Keratinocyte (primary cell): ENCODE measurements around the gene DDX49. TPM values are rescaled to one million over a fixed set of nuclear protein-coding genes. Genes with fewer than 3 reads are reported as not detected.

ENCODE experiments used
- DNase-seq: peaks from one replicate; pipeline ENCODE4 v3.0.0-alpha.2; 2011; ENCODE audit warnings: low read depth, missing footprints, low spot score
- FAIRE-seq: peaks from 2 replicates; lab custom pipeline; 2011; peaks lifted over from hg19 to GRCh38; lab: Jason Lieb, UNC
- H2AFZ ChIP-seq: 2 replicates; pipeline ENCODE4 v1.6.0; 2012; ENCODE audit warnings: low read length, control low read depth, inconsistent platforms; ENCODE audit not compliant: control insufficient read depth
- H3K27ac ChIP-seq: 2 replicates; pipeline ENCODE4 v1.5.1; 2011; ENCODE audit warnings: low read length; ENCODE audit not compliant: control insufficient read depth, insufficient read depth
- H3K27me3 ChIP-seq: 3 replicates; pipeline ENCODE4 v1.6.0; 2011; ENCODE audit warnings: low read length; ENCODE audit not compliant: control insufficient read depth, insufficient read depth; ENCODE audit errors: extremely low read depth
- H3K36me3 ChIP-seq, 2 experiments: 2 replicates in 1 of 2; 3 replicates in 1 of 2; pipeline ENCODE4 v1.5.1; 2011; ENCODE audit warnings: low read length in 2 of 2, mild to moderate bottlenecking in 1 of 2; ENCODE audit not compliant: control insufficient read depth in 2 of 2, insufficient read depth in 2 of 2; ENCODE audit errors: extremely low read depth in 1 of 2
- H3K4me1 ChIP-seq: 3 replicates; pipeline ENCODE4 v1.5.1; 2011; ENCODE audit warnings: low read length; ENCODE audit not compliant: control insufficient read depth, insufficient read depth; ENCODE audit errors: extremely low read depth
- H3K4me2 ChIP-seq: 3 replicates; pipeline ENCODE4 v1.6.0; 2011; ENCODE audit warnings: low read depth, low read length; ENCODE audit not compliant: control insufficient read depth, insufficient read depth; ENCODE audit errors: extremely low read depth
- H3K4me3 ChIP-seq, 3 experiments: fragments of 200-600 bp in 1 of 3; sonication (generic) in 1 of 3; 2 replicates in 2 of 3; 3 replicates in 1 of 3; pipeline ENCODE4 v1.5.1; 2011 to 2016; ENCODE audit warnings: low read length in 3 of 3, mild to moderate bottlenecking in 3 of 3, control low read depth in 2 of 3, inconsistent platforms in 1 of 3, low read depth in 1 of 3, mixed read lengths in 1 of 3, mixed run types in 1 of 3, moderate library complexity in 1 of 3; ENCODE audit not compliant: control insufficient read depth in 2 of 3, insufficient read depth in 2 of 3; ENCODE audit errors: extremely low read depth in 1 of 3
- H3K79me2 ChIP-seq: 2 replicates; pipeline ENCODE4 v1.6.0; 2012; ENCODE audit warnings: low read length; ENCODE audit not compliant: control insufficient read depth, insufficient read depth
- H3K9ac ChIP-seq: 3 replicates; pipeline ENCODE4 v1.6.0; 2011; ENCODE audit warnings: low read length; ENCODE audit not compliant: control insufficient read depth, insufficient read depth; ENCODE audit errors: extremely low read depth
- H3K9me1 ChIP-seq: 3 replicates; pipeline ENCODE4 v1.6.0; 2011; ENCODE audit warnings: low read length; ENCODE audit not compliant: control insufficient read depth, insufficient read depth; ENCODE audit errors: extremely low read depth
- H3K9me3 ChIP-seq: 2 replicates; pipeline ENCODE4 v1.5.1; 2012; ENCODE audit warnings: low read depth, low read length; ENCODE audit not compliant: control insufficient read depth
- H4K20me1 ChIP-seq: 3 replicates; pipeline ENCODE4 v1.6.0; 2011; ENCODE audit warnings: low read length; ENCODE audit not compliant: control insufficient read depth, insufficient read depth; ENCODE audit errors: extremely low read depth
- CTCF ChIP-seq, 3 experiments: IDR thresholded peaks in 1 of 3; conservative IDR thresholded peaks in 1 of 3; optimal IDR thresholded peaks in 1 of 3; 2 replicates in 2 of 3; 3 replicates in 1 of 3; pipeline versions ENCODE3 to v1.5.1; 2011; ENCODE audit warnings: low read length in 3 of 3, mild to moderate bottlenecking in 3 of 3, moderate library complexity in 2 of 3, control low read depth in 1 of 3, inconsistent platforms in 1 of 3; ENCODE audit not compliant: insufficient read depth in 2 of 3; ENCODE audit errors: extremely low read depth in 1 of 3
- EZH2 ChIP-seq: IDR thresholded peaks from one replicate; pipeline ENCODE4 v1.6.1; 2012; ENCODE audit warnings: inconsistent platforms, mild to moderate bottlenecking, low read length, moderate library complexity
- dilution Hi-C: fragments of 300-500 bp; cut with MboI; formaldehyde crosslinking; loops from one replicate; pipeline ENCODE4 v1.7.0; 2020; ENCODE audit warnings: low sequenced_read_pairs; ENCODE audit not compliant: extremely low pct_ligation_motif_present
- polyA plus RNA-seq, 5 experiments: library from polyadenylated mRNA; depleted of rRNA in 3 of 5; stranded (reverse) in 3 of 5; stranded (forward) in 1 of 5; unstranded in 1 of 5; fragments of >200 nt; gene quantifications; 1 replicate in 1 of 5; 2 replicates in 3 of 5; 3 replicates in 1 of 5; pipeline versions ENCODE4 v1.2.1 to v1.2.3, GENCODE V29; 2011 to 2012; ENCODE audit warnings: missing spikeins in 2 of 5, low read depth in 1 of 5, low replicate concordance in 1 of 5

DDX49 gene
- polyA plus RNA-seq, 1 donor (not counting 4 experiments of a cell fraction or from before 2014, with no cell fraction given) = 39.2 TPM

GRCh38 chr19:18889949-18890745 is 29.4 kb upstream of the DDX49 start:
- dilution Hi-C loops = no loop called here
- DNase-seq = no peak
- Histone ChIP-seq H3K4me2 (no peak overlapping the region), H3K4me1 (no peaks in the 10 kb centered on the region), H3K9me3 (no peaks in the 10 kb centered on the region), H3K27ac (no peak overlapping the region), H3K4me3 (no peak overlapping the region), H3K9me1 (no peaks in the 10 kb centered on the region), H2AFZ (no peak overlapping the region), H3K9ac (no peak overlapping the region), H3K36me3 (no peaks in the 10 kb centered on the region), H4K20me1 (no peaks in the 10 kb centered on the region), H3K79me2 (no peaks in the 10 kb centered on the region), H3K27me3 (peaks cover 18% of the 10 kb centered on the region)
- no peak for FAIRE-seq
- TF ChIP-seq EZH2 (no peak), CTCF (optimal IDR thresholded peaks at IDR 0.05 in 1 of 3, IDR thresholded peaks at IDR 0.05 in 1 of 3, conservative IDR thresholded peaks at IDR 0.05 in 1 of 3; ENCODE audit: extremely low read depth in 1 of 3, insufficient read depth in 2 of 3, low read length in 3 of 3) (no peak)

GRCh38 chr19:18893587-18894253 is 25.8 kb upstream of the DDX49 start:
- no peak overlapping the region for H2AFZ ChIP-seq
- no peaks in the 10 kb centered on the region for H3K79me2 ChIP-seq
- DNase-seq = no peak
- FAIRE-seq = no peak
- peaks cover 35% of the 10 kb centered on the region for H3K27me3 ChIP-seq
- dilution Hi-C loops = no loop called here
- no peaks in the 10 kb centered on the region for H3K9me3 ChIP-seq
- H4K20me1 ChIP-seq = no peaks in the 10 kb centered on the region
- no peaks in the 10 kb centered on the region for H3K9me1 ChIP-seq
- H3K9ac ChIP-seq = no peak overlapping the region
- no peak overlapping the region for H3K4me3 ChIP-seq
- H3K4me1 ChIP-seq = no peaks in the 10 kb centered on the region
- no peak overlapping the region for H3K4me2 ChIP-seq
- no peak overlapping the region for H3K27ac ChIP-seq
- TF ChIP-seq EZH2 = no peak
- no peak for TF ChIP-seq CTCF (optimal IDR thresholded peaks at IDR 0.05 in 1 of 3, IDR thresholded peaks at IDR 0.05 in 1 of 3, conservative IDR thresholded peaks at IDR 0.05 in 1 of 3; ENCODE audit: extremely low read depth in 1 of 3, insufficient read depth in 2 of 3, low read length in 3 of 3)
- H3K36me3 ChIP-seq = no peaks in the 10 kb centered on the region
